Occipital lobe (tissue), 2 donors: ENCODE results near the gene NRXN2. TPM values are rescaled to one million over a fixed set of nuclear protein-coding genes. Genes with fewer than 3 reads are reported as not detected.

ENCODE experiments used
- DNase-seq: peaks from one replicate; lab custom pipeline; 2025; lab: John Stamatoyannopoulos, UW
- total RNA-seq: library from RNA; depleted of rRNA; stranded (reverse); fragments of >200 nt; gene quantifications from one replicate; pipeline ENCODE4 v1.2.3, GENCODE V29; 2014

NRXN2 gene
- total RNA-seq, 1 donor from 2014 or later = 219 TPM

DNA sequence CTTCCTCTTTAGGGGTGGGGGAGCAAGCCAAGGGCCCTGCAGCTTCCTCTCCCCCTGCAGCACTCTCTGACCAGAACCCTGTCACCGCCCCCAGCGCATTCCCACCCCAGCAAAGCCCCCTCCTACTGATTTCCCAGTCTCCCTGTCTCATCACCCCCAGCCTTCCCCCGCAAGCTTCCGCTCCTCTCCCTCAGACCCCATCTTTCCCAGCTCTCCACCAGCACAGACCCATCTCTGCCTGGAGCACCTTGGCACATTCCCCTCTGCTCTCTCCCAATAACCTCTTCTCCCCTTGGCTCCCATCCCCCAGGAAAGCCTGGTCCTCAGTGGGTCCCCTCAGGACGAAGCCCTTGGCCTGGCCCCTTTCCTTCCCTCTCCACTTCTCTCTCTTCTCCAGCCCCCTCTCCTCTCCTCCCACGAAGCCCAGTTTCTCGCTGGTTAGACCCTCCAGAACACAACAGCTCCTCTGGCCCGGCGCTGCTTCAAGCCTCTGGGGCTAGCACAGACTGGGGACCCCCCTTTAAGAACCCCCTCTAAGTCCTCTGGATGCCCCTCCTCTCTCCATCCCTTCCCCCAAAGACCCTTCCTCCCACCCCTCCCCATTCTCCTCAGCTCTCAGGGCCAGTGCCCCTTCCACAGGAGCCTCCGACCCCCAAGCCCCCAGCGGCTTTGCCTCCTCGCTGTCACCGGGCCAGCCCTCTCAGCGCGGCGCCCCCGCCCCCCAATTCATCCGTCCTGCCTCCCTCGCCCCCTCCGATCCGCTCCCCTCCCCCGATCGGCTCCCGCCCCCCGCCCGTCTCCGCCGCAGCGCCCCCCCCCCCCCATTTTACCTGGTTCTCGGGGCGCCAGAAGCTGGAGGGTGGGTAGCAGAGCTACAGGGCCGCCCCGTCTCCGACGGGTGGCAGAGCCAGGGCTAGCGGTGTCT lies 594 bp downstream of the NRXN2 start:
- DNase-seq = no peak

GRCh38 chr11:64721359-64721699 lies 1.7 kb downstream of the NRXN2 start:
- DNase-seq = no peak

DNA sequence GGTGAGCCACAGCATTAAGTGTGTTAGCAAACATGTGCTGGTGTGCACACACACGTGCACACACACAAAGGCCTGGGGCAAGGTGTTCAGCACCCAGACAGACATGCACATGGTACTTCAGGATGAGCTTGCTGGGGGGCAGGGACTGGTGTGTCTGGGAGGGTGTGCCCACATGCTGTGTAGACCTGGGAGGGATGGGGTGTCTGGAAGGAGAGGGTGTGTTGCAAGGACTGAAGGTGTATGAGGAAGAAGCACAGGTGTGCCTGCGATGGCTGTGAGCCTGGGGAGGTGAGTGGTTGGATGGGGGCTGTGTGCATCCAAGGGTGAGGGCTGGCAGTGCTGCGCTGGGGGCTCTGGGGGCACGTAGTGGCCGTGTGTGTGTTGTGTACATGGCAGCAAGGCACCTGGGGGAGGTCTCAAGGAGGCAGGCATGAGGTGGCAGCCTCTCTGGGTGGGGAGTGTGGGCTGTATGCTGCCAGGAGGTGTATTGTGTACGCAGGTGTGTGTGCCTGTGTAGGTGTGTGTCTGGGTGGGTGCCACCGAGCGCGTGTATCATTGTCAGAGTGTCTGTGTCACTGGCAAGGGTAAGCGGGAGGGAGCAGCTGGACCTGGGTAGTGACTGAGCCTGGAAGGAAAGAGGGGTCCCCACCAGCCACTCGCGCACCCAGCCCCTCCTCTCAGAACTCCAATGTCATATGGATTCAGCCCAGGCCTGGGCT lies 2.2 kb downstream of the NRXN2 start:
- no peak for DNase-seq

- DNase-seq = no peak
Measured at GRCh38 chr11:64720167-64720566, 2.8 kb downstream of the NRXN2 start.

DNA sequence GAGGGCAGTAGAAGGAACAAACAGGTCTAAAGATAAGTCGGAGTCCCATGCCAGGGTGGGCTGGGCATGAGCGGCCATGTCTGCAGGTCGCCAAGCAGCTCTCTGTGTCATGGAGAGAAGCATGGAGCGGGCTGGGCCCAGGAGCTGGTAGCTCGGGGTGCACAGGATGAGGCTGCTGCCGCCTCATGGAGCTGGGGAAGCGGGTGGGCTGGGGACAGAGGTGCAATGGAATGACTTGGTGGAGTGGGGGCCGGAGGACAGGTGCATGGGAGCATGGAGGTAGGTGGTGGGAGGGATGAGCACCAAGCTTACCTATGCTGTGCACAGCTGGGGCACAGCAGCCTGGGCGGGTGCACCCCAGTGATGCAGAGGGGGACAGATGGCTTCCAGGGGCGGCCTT lies 3.6 kb downstream of the NRXN2 start:
- DNase-seq = no peak

DNA sequence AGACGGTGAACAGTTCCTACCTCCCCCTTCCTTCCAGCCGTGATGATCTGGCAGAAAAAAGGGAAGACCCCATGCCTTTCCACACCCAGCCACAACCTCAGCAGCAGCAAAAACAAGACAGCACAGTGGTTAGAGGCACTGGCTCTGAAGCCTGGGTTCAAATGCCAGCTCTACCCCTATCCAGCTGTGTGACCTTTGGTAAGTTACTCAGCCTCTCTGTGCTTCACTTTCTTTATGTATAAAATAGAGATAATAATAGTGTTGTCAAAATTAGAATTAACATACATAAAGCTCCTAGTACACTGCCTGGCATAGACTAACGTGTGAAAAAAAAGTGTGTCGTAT lies 4.2 kb downstream of the NRXN2 start:
- no peak for DNase-seq

DNA sequence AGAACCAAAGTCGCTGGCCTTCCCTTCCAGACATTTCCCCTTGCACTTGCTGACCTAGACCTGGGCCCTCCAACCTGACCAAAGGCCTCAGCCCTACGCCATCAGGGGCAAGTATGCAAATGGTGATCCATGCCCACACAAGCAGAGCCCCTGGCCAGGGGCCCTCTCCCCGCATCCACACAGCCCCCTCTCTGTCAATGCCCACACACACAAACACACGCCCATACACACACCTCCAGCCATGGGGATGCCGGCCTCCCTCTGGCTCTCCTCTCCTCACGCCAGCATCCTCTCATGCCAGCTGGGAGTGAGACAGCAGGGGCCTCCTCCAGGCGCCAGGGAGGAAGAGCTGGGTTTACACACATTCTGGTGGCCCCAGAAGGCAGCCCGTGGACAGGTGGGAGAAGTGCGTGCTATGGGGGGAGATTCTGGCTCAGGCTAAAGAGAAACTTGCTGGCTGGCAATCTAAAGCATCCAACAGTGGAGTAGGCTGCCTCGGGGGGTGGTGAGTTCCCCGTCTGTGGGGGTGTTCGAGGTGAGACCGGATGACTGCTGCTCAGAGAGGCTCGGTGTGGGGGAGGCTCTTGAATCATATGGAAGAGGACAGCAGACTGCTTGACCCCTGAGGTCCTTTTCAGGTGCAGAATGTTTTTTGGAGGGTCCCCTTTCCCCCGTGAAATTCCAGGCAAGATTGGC lies 4.8 kb downstream of the NRXN2 start:
- DNase-seq = peak; percentile 60

DNA sequence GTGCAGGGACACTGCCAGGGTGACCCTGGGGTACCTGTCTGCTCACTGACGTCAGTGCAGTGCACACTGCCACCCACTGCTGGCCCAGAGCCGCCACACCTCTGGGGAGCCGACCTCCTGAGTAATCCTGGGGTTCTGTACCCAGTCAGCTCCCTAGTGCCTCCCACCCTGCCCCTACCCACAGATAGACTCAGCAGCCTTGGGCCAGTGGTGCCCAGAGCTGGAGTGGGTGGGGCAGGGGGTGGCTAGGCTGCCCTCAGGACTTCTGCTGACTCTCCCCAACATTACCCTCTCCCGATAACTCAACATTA lies 5.8 kb downstream of the NRXN2 start:
- DNase-seq = no peak

- no peak for DNase-seq
Measured at GRCh38 chr11:64716473-64717267, 6.3 kb downstream of the NRXN2 start.

DNA sequence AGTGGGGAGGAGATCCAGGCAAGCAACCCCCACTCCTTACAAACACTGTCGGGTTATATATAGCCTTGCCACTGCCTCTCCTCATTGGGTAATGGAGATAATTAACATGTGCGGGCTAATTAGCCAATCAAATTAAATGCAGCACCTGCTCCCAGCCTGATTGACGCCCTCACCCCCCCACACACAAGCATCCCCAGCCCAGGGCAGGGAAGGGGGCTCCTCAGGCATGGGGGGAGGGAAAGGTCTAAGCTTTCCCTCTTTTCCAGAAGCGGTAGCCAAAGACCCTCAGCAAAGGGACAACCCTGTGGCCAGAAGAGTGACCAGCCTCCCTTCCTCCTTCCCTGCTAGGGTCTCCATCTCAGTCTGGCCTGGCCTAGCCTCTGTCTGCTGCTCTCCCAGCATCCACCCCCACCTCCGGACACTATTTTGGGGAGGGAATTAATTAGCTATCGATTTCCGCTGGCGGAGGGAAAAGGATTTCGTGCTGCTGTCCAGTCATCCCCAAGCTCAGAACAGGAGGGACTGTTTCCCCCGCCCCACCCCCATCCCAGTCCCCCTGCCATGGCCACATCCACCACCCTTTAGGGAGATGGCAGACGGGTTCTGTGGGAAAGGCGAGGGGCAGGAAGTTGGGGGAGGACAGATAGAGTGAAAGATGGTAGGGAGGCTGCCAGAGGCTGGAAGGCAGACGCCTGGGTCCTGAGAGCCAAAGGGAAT lies 7.1 kb downstream of the NRXN2 start:
- no peak for DNase-seq

DNA sequence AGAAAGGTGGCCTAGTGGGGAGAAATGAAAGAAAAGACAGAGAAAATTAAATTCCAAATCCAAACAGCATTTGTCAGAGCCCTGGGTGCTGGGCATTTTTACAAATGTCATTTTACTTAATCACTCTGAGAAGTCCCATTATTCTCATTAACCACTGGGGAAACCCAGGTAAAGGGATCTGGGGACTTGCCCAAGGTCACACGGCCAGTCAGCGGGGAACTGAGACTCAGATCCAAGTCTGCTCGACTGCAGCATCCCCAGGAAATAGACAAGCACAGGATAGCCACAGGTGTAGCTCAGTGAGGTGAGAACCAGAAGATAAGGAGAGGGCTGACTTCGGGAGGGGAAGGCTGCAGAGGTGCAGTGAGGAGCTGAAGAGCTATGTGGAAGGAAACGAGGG lies 7.9 kb downstream of the NRXN2 start:
- DNase-seq = no peak

GRCh38 chr11:64714666-64715065 lies 8.3 kb downstream of the NRXN2 start:
- no peak for DNase-seq

DNA sequence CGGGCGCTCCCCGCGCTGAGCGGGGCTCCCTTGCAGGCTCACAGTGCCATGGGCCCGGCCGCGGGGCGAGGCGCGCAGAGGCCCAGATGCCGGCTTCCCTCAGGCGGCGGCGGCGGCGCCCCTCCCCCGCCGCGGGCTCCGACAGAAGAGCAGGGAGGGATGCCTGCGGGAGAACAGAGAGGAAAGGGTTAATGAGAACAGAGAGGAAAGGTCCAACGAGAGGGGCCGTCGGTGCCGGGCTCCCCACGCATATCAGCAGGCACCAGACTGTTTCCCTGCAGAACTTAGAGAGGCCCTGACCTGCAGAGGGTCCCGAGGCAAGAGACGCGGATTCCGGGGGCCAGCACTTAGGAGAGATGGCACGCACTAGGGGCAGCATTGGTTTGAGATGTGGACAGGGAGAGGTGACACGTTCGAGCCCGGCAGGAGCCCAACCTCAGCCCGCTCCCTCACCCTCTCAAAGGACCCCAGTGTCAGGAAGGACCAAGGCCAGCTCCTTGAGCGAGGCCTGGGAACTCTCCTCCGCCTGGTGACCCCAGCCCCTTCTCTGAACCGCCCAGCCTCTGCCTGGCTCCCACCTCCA lies 9.1 kb downstream of the NRXN2 start:
- DNase-seq = no peak

GRCh38 chr11:64713016-64713707 lies 9.8 kb downstream of the NRXN2 start:
- DNase-seq = no peak

GRCh38 chr11:64712430-64713015 lies 10.5 kb downstream of the NRXN2 start:
- no peak for DNase-seq

- no peak for DNase-seq
Measured at GRCh38 chr11:64711956-64712362, 11.0 kb downstream of the NRXN2 start.

GRCh38 chr11:64711138-64711955 lies 11.7 kb downstream of the NRXN2 start:
- no peak for DNase-seq

- no peak for DNase-seq
Measured at GRCh38 chr11:64710418-64711137, 12.4 kb downstream of the NRXN2 start.
